ENCODE measurements around the gene MAFG.

Gene MAFG

DNA sequence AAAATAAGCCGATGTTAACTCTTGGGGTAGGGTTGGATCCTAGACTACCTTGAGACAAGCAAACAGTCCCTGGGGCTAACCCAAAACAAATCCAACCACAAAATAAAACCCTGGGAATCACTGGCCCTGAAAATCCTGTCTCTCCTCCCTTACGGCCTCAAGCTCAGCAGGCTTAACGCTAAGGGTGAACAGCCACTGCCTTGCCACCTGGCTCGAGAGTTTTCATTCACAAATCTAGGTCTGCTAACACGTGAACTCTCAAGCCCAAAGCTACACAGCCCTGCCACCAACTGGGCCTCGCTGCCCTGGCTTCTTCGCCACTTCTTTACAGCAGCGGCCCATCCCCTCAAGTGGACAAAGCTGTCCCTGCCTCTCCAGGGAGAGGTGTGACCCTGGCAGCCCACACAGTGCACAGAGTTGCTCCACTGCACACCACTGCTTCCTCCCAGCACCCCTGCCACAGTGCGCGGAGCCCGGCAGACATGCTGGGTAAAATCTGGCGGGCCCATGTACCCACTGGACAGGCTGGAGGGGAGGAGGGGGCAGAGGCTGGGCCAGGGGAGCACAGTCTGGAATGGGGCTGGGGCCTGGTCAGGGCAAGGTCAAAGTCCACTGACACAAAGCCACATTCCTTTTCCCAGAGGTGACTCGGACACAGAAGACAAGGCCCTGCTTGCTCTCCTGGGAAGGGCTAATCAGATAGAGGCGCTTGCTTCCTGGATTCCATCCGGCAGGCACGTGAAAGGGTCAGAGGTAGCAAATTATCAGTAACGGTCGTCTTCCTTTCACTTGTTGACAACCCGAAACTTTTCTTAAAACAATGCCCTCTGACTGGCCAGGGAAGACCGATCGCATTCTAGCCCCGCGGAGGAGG is 17.3 kb downstream of the MAFG start:
- DNase-seq (ENCODE audit: low spot score): no peak

DNA sequence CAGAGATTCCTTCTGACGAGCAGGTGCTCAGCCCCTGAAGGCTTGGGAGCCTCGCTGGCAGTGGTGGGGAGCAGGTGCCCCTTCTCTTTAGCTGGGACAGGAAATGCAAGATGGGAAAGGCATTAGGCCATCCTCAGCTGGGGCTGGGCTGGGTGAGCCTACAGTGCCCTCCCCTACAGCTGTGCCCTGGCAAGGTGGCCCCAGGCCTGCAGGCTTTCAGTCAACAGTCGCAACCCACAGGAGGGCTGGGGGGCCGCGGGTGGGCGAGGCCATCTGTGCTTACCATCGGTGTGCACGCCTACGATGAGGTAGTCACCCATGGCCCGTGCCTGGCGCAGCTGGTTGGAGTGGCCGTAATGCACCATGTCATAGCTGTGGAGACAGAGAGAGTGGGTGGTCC is 18.3 kb downstream of the MAFG start:
- no peak for DNase-seq (ENCODE audit: low spot score)

DNA sequence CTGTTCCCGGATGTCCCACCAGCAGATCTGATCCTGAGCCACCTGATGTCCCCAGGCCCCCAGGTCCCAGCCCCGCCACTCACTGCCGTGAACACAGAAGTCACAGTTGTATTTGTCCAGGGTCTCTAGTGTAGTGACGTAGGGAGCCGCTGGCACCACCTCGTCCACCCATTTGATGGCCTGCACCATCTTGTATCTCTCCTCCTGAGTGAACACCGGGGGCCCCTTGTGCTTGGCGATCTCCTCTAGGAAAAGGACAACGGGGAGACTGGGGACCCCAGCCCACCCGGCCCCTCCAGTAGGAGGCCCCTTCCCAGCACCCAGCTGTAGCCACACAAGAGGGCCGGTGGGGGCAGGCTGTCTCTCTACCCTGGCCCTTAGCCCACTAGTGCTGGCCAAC is 18.7 kb downstream of the MAFG start:
- no peak for DNase-seq (ENCODE audit: low spot score)

DNA sequence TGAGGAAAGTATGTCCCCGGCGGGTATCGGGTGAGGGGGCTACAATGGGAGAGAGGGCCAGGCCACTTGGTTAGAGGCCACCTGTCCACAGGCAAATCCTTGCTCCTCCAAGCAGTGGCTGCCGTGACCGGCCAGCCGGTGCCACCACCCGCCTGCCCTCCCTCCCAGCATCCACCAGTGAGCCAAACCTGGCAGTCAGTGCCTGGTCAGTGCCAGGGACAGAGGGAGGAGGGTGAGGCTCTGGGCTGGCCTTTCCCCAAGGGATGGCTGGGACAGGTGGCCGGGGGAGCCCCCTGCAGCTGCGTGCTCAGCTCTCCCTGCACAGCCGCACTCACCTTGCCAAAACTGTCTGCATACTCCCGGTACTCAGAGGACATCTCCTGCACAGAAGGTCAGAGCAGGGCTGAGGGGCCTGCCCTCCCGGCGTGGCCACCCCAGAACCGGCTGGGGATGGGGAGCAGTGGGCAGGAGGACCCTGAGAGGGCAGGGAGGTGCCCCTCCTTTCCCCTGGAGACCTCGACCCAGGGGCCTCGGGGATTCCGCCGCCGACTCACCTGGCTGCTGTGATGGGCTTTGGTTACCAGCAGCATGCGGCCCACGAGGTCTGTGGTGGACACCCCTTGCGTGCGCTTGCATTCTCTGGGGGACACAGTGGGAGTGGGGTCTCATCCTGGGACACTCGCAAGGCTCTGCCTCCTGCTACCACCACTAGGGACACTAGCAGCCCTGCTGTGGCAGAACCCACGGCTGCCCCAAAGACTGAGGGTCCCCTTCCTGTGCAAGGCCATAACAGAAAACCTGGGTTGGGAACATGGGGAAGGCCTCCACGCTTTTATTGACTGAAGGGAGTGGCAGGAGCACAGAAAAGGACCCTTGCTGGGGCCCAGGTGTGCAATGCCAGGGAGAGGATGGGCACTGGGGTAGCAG is 20.1 kb downstream of the MAFG start:
- DNase-seq (ENCODE audit: low spot score): no peak

DNA sequence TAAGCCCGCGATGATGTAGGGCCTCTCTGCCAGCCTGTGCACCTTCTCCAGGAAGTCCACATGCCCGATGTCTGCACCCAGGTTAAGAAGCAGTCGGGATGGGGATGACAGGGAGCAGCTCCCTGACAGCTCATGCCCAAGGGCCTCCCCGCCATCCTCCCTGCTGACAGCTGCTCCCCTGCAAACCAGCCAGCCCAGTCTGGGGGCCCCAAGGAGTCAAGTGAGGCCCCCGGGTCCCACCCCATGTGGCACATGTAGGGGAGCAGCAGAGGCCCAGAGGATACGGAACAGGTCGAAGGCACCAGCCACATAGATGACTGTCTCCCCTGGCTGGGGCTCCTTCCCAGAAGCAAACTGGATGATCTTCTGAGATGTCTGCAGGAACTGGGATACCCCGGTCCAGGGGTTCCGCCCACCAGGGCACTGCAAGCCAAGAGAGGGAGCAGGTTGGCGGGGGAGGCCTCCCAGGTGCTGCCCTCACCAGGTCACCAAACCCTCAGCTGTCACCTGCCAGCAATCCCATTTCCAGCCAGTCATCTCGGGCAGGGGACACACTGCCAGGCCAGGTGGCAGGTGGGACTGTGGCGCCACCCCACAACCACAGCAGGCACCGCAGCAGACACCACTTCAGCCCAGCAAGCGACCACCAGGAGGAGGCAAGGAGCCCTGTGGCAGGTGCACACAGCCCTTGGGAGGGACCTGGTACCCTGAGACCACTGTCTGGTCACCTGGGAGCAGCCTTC is 20.9 kb downstream of the MAFG start:
- no peak for DNase-seq (ENCODE audit: low spot score)

DNA sequence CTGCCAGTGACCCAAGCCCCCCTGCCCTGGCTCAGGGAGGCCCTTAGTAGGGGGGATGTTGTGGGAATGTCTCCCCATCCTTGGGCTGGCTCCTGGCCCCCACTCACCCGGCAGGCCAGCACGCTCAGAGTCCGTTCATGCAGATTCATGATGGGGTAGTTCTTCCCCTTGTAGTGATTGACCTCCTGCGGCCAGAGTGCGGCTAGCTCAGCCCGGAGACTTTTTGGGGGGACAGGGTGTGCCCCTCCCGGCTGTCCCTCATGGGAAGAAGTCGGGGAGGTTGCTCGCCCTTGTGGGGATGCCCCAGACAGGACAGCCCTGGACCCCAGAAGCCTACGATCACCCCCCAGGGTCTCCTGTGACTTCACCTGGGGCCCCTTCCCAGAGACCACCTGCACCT is 21.5 kb downstream of the MAFG start:
- DNase-seq (ENCODE audit: low spot score): no peak

DNA sequence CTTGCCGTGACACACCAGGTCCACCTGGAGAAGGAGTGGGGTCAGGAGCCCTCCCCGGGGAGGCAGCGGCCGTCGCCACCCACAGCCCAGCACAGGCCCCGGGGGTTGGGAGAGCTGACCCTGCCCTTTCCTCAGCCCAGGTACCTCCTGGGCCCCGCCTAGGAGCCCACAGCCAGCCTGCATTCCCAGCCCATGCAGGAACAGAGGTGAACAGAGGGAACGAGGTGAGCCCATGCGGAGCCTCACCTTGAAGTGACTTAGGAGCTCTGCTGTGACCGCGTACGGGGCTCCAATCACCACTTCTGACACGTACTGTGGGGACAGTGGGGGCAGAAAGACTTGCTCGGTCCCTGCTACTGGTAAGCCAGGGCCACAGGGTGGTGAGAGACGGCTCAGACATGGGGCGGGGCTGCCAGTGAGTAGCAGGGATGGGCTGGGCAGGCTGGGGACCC is 22.1 kb downstream of the MAFG start:
- DNase-seq (ENCODE audit: low spot score): no peak

DNA sequence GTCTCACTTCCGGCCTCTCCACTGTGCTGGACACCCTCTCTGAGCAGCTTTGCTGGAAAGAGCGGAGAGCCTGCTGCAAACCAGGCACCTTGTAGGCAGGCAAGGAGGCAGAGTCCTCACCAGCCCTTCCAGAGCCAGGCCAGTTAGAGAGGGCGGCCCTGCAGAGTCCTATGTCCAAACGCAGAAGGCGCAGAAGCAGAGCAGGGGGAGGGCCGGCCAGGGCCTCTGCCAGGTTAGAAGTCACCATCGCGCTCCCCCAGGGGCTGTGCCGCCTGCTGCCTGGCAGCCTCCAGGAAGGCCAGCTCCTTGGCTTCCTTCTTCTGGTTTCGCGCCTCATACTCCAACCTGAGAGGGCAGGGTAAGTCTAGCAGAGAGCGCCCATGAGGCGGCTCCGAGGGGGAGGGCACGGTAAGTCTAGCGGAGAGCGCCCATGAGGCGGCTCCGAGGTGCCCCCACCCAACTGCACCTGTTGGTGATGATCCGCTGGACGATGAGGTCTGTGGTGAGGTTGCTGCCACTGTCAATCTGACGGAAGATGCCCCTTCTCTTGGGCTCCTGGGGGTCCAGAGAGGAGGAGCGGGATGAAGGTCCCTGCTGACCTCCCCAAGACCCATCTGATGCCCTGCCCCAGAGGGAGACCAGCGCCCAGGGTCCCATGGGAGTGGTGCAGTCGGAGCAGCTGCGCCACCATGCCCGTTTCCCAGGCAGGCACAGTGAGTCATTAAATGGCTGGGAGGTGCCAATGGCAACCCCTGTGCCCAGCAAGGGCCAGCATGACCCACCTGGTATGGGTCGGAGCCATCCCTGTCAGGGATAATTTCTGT is 22.7 kb downstream of the MAFG start:
- DNase-seq (ENCODE audit: low spot score): no peak

DNA sequence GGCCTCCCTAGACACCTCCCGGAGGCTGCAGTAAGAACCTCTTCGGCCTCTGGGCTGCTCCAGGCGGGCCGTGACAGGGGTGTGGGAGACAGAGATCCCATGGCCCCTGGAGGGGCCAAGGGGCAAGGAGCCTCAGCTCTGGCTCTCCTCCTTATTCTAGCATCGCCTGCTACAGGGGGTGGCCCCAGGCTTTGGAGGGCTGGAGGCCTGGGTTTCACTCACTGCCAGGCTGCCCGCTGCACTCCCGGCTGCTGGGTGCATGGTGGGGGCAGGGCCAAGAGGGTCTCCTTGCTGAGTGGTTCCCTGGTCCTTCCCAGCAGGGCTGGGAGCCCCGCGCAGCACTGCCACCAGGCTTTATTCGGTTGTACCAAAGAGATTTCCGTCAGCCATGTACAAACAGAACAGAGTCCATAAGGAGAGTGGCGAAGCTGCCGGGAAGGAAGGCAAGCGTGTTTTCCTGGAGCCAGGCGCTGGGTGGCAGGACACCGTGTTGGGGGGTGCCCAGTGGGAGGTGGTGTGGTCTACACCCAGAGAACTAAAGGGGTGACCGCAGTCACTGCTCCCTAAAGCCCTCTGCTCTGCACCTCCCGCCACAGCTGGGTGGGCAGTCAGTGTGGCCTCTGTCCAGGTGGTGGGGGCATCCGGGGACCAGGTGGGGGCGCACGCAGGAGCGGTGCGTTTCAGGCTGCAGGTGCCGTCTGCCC is 23.5 kb downstream of the MAFG start:
- no peak for DNase-seq (ENCODE audit: low spot score)

DNA sequence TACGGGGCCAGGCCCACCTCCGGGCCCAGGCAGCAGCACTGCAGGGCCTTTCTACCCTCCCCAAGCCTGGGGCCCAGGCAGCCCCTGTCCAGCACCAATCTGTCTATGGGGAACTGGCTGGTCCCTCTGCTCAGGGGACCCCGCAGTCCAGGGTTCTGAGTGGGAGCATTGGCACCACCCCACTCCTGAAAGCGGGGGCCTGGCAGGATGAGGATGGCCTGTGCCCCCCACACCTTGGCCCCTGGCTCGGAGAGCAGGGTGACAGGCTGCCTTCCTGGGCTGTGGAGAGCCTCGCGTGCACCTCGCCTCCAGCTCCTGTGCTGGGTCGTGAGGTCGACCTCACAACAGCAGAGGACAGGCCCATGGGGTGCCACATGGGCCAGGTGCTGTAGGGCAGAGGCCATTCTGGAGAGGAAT is 24.1 kb downstream of the MAFG start:
- no peak for DNase-seq (ENCODE audit: low spot score)

DNA sequence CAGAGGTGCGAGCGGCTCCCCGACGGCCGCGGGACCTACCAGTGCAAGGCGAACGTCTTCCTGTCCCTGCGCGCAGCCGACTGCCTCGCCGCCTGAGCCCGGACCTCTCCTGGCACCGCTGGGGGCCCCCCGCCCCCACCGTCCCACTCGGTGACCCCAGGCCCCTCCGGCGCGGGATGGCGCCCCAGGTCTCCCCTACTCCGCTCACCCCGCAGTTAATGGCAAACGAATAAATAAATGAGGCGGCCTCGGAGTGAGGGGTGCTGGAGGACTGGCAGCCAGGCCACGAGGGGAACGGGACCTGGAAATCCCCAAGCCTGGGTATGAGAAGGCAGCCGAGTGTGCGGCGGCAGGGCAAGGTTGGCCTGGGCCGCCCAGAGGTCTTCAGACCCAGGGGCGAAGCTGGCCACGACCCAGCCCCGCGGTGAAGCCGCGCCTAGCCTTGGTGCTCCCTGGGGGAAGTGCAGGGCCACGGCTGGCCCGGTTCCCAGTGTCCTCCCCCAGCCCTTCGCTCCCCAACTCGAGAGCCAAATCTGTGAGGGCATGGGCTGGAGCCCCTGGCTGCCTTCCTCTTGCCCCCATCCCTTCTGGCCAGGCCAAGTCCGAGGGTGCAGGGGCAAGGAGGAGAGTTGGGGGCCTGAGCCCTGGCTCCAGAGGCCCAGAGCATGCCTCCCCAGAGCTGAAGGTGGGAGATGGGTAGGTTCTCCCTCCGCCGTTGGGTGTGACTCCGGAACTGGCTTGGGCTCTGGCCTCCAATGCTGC is 24.7 kb downstream of the MAFG start:
- no peak for DNase-seq (ENCODE audit: low spot score)

DNA sequence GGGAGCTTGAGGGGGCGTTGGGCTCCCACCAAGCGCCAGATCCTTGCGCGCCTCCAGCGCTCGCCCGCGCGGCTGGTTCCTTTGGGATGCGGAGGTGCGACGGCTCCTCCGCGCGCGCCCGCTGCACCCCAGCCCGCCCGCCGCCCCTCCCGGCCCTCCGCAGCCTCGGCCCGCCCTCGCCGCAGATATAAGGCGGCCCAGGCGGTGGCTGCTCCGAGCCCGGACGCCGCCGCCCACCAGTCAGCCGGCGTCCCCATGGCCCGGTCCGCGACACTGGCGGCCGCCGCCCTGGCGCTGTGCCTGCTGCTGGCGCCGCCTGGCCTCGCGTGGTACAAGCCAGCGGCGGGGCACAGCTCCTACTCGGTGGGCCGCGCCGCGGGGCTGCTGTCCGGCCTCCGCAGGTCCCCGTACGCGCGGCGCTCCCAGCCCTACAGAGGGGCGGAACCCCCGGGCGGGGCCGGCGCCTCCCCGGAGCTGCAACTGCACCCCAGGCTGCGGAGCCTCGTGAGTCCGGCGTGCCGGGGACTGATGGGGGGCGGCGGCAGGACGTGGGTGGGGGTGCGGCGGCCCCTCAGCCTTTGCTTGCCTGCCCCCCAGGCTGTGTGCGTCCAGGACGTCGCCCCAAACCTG is 25.4 kb downstream of the MAFG start, which contains the start of gene NPB:
Gene NPB (plus strand): TSS at position 216 of the 630 bp plus-strand sequence. CDS start 40 bp downstream, at position 256.
- no peak for DNase-seq (ENCODE audit: low spot score)

DNA sequence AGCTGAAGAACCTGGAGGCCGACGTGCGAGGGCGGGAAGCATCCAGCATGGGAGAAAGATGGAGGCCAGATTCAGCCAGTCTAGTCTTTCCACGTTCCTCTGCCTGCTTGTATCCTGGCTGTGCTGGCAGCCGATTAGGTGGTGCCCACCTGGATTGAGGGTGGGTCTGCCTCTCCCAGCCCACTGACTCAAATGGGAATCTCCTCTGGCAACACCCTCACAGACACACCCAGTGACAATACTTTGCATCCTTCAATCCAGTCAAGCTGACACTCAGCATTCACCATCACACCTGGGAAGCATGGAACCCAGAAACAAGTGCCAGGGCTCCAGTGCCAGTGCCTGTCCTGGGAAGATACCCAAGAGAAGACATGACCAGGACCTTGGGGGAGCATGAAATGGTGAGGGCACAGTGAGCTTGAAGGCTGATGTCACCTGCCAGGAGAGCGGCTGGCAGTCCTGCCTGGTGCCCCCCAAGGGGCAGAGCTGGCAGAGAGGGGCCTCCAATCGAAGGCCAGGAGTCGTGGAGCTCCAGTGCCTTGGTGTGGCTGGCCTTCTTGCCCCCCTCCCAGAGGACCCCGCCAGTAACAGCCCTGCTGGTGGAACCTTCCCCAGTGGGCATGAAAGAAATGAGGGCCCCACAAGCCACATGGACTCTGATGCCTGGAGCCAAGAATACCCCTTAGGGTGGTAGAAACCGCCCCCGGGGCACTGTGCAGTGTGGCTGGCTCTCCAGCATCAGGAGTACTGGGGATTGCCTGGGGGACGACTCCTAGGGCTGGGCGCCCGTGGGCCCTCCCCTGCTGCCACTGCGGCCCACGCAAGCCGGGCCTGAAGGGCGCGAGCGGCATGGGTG is 26.1 kb downstream of the MAFG start:
- no peak for DNase-seq (ENCODE audit: low spot score)

DNA sequence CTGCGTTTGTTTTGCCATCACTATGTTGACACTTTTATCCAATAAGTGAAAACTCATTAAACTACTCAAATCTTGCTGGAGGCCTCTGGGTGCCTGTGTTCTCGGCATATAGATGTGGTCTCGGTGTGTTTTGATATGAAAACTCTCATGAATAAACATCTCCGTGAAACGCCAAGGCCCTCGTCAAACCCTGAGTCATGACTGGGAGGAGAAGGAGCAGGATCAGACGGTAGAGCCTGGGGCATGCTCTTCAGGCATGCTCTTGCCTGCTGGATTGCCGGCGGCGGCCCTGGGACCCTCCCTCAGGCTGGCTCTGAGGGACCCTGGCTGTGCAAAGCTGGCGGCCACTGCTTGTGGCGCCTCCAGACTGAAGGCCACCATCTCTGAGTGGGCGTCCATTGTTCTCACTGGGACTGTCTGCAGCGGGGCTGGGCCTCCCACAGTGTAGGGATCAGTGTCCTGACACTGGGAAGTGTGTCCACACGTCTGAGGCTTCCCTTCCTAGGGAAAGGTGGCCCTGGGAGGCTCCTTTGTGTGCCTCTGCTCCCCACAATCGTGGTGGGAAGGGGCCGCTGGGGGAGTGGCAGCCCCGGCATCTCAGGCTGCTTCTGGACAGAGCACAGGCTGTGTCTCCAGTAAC is 27.2 kb downstream of the MAFG start:
- no peak for DNase-seq (ENCODE audit: low spot score)

DNA sequence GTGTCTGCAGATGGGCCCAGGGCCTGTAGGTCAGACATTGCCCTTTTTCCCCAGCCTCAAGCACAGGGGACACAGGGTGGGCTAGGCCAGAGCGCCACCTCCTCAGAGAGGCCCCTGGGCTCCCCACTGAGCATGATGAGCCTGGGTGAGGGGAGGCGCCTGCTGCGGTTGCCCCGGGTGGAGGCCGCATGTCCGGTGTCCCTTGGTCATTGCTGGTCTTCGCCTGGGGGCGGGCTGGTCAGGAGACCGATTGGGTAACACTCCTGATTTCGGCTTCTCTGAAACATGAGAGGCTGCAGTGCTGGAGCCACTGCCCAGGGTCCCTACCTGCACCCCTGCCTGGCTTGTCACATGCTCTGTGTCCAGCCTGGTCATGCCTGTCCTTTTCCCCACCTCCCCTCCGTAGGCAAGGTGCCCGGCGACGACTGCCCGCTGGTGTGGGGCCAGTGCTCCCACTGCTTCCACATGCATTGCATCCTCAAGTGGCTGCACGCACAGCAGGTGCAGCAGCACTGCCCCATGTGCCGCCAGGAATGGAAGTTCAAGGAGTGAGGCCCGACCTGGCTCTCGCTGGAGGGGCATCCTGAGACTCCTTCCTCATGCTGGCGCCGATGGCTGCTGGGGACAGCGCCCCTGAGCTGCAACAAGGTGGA is 27.9 kb downstream of the MAFG start:
- no peak for DNase-seq (ENCODE audit: low spot score)

DNA sequence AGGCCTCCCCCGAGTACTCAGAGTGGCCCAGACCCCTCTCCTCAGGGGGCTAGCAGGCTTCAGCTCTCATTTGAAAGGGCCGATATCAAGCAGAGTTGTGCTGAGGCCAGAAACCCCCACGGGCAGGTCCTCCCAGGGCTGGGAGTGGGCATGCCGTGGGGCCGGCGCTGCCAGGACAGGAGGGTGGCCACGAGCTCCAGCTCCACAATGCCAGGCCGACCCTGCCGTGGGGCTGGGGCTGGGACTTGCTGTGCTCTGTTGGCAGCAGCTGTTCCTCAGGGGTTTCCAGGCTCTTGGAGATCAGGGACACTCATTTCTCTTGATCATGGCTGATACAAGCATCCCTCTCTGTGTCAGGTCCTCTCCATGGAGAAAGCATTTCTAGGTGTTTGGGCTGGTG is 28.6 kb downstream of the MAFG start:
- no peak for DNase-seq (ENCODE audit: low spot score)

All from Ammon's horn (tissue), 1 donor.